H9 (cell line): ENCODE results near the gene SLC44A3. TPM values are rescaled to one million over a fixed set of nuclear protein-coding genes. Genes with fewer than 3 reads are reported as not detected.
A peak's percentile ranks its signal among the peaks of the same experiment; 100 is the strongest.

ENCODE experiments used
- DNase-seq: peaks from one replicate; pipeline ENCODE4 v3.0.0-alpha.2; 2017
- H2AFZ ChIP-seq: one replicate; pipeline ENCODE4 v1.6.1; 2013; ENCODE audit warnings: mild to moderate bottlenecking, low read length, control low read depth, moderate library complexity
- H2AK5ac ChIP-seq: 2 replicates; pipeline ENCODE4 v1.6.1; 2013; ENCODE audit warnings: low read length, control low read depth, mixed read lengths; ENCODE audit not compliant: insufficient read length
- H2BK120ac ChIP-seq: one replicate; pipeline ENCODE4 v1.6.1; 2013; ENCODE audit warnings: low read depth, mild to moderate bottlenecking, low read length, control low read depth, inconsistent platforms; ENCODE audit not compliant: poor library complexity, severe bottlenecking
- H2BK12ac ChIP-seq: 2 replicates; pipeline ENCODE4 v1.6.1; 2013; ENCODE audit warnings: low read length, control low read depth, mixed read lengths, low read depth; ENCODE audit not compliant: insufficient read length
- H2BK15ac ChIP-seq: 2 replicates; pipeline ENCODE4 v1.6.1; 2013; ENCODE audit warnings: low read depth, low read length, control low read depth
- H2BK20ac ChIP-seq: one replicate; pipeline ENCODE4 v1.6.1; 2013; ENCODE audit warnings: low read depth, mild to moderate bottlenecking, low read length, control low read depth, inconsistent platforms; ENCODE audit not compliant: poor library complexity, severe bottlenecking
- H2BK5ac ChIP-seq: 2 replicates; pipeline ENCODE4 v1.6.1; 2013; ENCODE audit warnings: low read length, control low read depth, mixed read lengths; ENCODE audit not compliant: insufficient read length
- H3K14ac ChIP-seq: 2 replicates; pipeline ENCODE4 v1.6.1; 2013; ENCODE audit warnings: low read length, control low read depth; ENCODE audit not compliant: insufficient read depth
- H3K18ac ChIP-seq: 2 replicates; pipeline ENCODE4 v1.6.1; 2013; ENCODE audit warnings: low read depth, mild to moderate bottlenecking, mixed read lengths, low read length, control low read depth; ENCODE audit not compliant: insufficient read length
- H3K23ac ChIP-seq: 2 replicates; pipeline ENCODE4 v1.6.1; 2013; ENCODE audit warnings: low read length, control low read depth, mixed read lengths, low read depth; ENCODE audit not compliant: insufficient read length
- H3K23me2 ChIP-seq: 2 replicates; pipeline ENCODE4 v1.6.1; 2013; ENCODE audit warnings: low read depth, mild to moderate bottlenecking, mixed read lengths, low read length, control low read depth; ENCODE audit not compliant: insufficient read length, poor library complexity, severe bottlenecking
- H3K27ac ChIP-seq: 2 replicates; pipeline ENCODE4 v1.5.1; 2013; ENCODE audit warnings: low read length, control low read depth, mixed read lengths, low read depth; ENCODE audit not compliant: insufficient read length
- H3K27me3 ChIP-seq: 2 replicates; pipeline ENCODE4 v1.6.1; 2013; ENCODE audit warnings: low read length, control low read depth, inconsistent platforms; ENCODE audit not compliant: insufficient read depth
- H3K4ac ChIP-seq: 2 replicates; pipeline ENCODE4 v1.6.1; 2013; ENCODE audit warnings: low read depth, mild to moderate bottlenecking, control low read depth, inconsistent platforms, low read length, moderate library complexity
- H3K4me1 ChIP-seq: 2 replicates; pipeline ENCODE4 v1.6.1; 2013; ENCODE audit warnings: low read length, control low read depth, inconsistent platforms; ENCODE audit not compliant: insufficient read depth
- H3K4me2 ChIP-seq: 2 replicates; pipeline ENCODE4 v1.6.1; 2013; ENCODE audit warnings: low read length, control low read depth, mixed read lengths; ENCODE audit not compliant: insufficient read length, insufficient read depth
- H3K56ac ChIP-seq: 2 replicates; pipeline ENCODE4 v1.6.1; 2013; ENCODE audit warnings: low read depth, mild to moderate bottlenecking, mixed read lengths, low read length, control low read depth; ENCODE audit not compliant: insufficient read length
- H3K79me1 ChIP-seq: 2 replicates; pipeline ENCODE4 v1.6.1; 2013; ENCODE audit warnings: low read depth, mild to moderate bottlenecking, moderate library complexity, low read length, control low read depth, inconsistent platforms; ENCODE audit not compliant: insufficient read depth, poor library complexity, severe bottlenecking
- H3K79me2 ChIP-seq: 2 replicates; pipeline ENCODE4 v1.6.1; 2013; ENCODE audit warnings: low read length, control low read depth, inconsistent platforms; ENCODE audit not compliant: insufficient read depth
- H3K9ac ChIP-seq: 2 replicates; pipeline ENCODE4 v1.6.1; 2013; ENCODE audit warnings: low read length, control low read depth, mixed read lengths; ENCODE audit not compliant: insufficient read length; ENCODE audit errors: extremely low read depth
- H3K9me3 ChIP-seq: one replicate; pipeline ENCODE4 v1.6.1; 2013; ENCODE audit warnings: low read depth, low read length, inconsistent platforms; ENCODE audit not compliant: control insufficient read depth
- H3T11ph ChIP-seq: one replicate; pipeline ENCODE4 v1.6.1; 2013; ENCODE audit warnings: mild to moderate bottlenecking, low read length, control low read depth, inconsistent platforms
- H4K20me1 ChIP-seq: one replicate; pipeline ENCODE4 v1.6.1; 2013; ENCODE audit not compliant: control insufficient read depth, insufficient read length, insufficient read depth
- H4K5ac ChIP-seq: 2 replicates; pipeline ENCODE4 v1.6.1; 2013; ENCODE audit warnings: low read depth, mild to moderate bottlenecking, mixed read lengths, low read length, control low read depth; ENCODE audit not compliant: insufficient read length
- H4K8ac ChIP-seq: replicated peaks from 2 replicates; pipeline ENCODE4 v1.6.1; 2013; ENCODE audit warnings: low read length, control low read depth, mixed read lengths, low read depth; ENCODE audit not compliant: insufficient read length
- H4K91ac ChIP-seq: 2 replicates; pipeline ENCODE4 v1.6.1; 2013; ENCODE audit warnings: low read depth, mild to moderate bottlenecking, moderate library complexity, mixed read lengths, low read length, control low read depth; ENCODE audit not compliant: insufficient read length
- H3K27ac Mint-ChIP-seq, 3 experiments: 2 replicates in 2 of 3; 3 replicates in 1 of 3; pipeline ENCODE4 v1.8.0; 2020 to 2021; ENCODE audit warnings: mixed read lengths in 3 of 3, mild to moderate bottlenecking in 1 of 3, moderate library complexity in 1 of 3
- H3K27me3 Mint-ChIP-seq: 2 replicates; pipeline ENCODE4 v1.8.0; 2021; ENCODE audit warnings: low read depth, mild to moderate bottlenecking, moderate library complexity, mixed read lengths
- H3K36me3 Mint-ChIP-seq, 3 experiments: 2 replicates in 2 of 3; 3 replicates in 1 of 3; pipeline ENCODE4 v1.8.0; 2020 to 2021; ENCODE audit warnings: low read depth in 3 of 3, mixed read lengths in 3 of 3; ENCODE audit not compliant: insufficient read depth in 1 of 3
- H3K4me1 Mint-ChIP-seq, 2 experiments: 2 replicates each; pipeline ENCODE4 v1.8.0; 2020; ENCODE audit warnings: mixed read lengths in 2 of 2
- H3K4me3 Mint-ChIP-seq, 2 experiments: 2 replicates in 1 of 2; 3 replicates in 1 of 2; pipeline ENCODE4 v1.8.0; 2020 to 2021; ENCODE audit warnings: mild to moderate bottlenecking in 2 of 2, mixed read lengths in 2 of 2, moderate library complexity in 1 of 2
- H3K9me3 Mint-ChIP-seq, 2 experiments: 2 replicates in 1 of 2; 3 replicates in 1 of 2; pipeline ENCODE4 v1.8.0; 2020; ENCODE audit warnings: mild to moderate bottlenecking in 2 of 2, mixed read lengths in 2 of 2, moderate library complexity in 1 of 2
- WGBS: extraction: QIAGEN DNeasy Blood & Tissue Kit; methylation state at CpG from one replicate; pipeline ENCODE4 v1.1.7; 2013; ENCODE audit warnings: missing lambda C conversion rate, low lambda C conversion rate, mixed read lengths; ENCODE audit not compliant: insufficient read length; ENCODE audit errors: extremely low coverage; 5-methylcytosine and 5-hydroxymethylcytosine counted together
- total RNA-seq: library from RNA; stranded (reverse); gene quantifications from 2 replicates; pipeline ENCODE4 v1.2.1, GENCODE V29; 2021
- TF ChIP-seq, protein P1 (sequence below): fragments of 200-600 bp; sonication (generic); conservative IDR thresholded peaks from 3 replicates; pipeline ENCODE4 v1.8.0; 2021; ENCODE audit warnings: antibody characterized with exemption, mild to moderate bottlenecking

SLC44A3 gene
- total RNA-seq, 1 experiment from 2014 or later: 5.5 TPM

DNA sequence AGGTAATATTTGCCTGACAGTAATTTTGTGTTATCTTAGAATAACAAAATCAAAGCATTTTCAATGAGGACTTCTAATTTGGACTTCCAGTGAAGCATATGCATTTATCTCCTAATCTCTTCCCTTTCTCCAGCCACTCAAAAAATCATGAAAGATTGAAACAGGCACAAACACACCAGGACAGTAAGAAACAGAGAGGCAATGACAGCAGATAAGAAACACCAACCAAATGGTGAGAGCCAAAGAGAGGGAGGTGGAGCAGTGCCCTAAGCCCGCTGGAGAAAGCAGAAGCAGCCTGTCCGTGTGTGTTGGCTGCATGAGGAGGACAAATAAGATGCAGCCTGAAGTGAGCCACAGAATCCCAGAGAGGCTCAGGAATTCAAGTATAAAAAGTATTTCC, 39.0 kb downstream of the SLC44A3 start:
- H3K4me2 ChIP-seq: no peak overlapping the region
- no peak overlapping the region for H4K91ac ChIP-seq
- Mint-ChIP-seq H3K4me1 (peaks cover 25 to 28% of the 10 kb centered on the region in 2 experiments), H3K4me3 (no peak overlapping the region), H3K27ac (0 out of 7 replicates have a peak overlapping the region, but pooled peaks of 1 of the 3 experiments have one; percentile 8), H3K9me3 (no peaks in the 10 kb centered on the region), H3K27me3 (no peaks in the 10 kb centered on the region), H3K36me3 (no peaks in the 10 kb centered on the region; a peak in 1 of 7 replicates)
- TF ChIP-seq, protein P1, sequence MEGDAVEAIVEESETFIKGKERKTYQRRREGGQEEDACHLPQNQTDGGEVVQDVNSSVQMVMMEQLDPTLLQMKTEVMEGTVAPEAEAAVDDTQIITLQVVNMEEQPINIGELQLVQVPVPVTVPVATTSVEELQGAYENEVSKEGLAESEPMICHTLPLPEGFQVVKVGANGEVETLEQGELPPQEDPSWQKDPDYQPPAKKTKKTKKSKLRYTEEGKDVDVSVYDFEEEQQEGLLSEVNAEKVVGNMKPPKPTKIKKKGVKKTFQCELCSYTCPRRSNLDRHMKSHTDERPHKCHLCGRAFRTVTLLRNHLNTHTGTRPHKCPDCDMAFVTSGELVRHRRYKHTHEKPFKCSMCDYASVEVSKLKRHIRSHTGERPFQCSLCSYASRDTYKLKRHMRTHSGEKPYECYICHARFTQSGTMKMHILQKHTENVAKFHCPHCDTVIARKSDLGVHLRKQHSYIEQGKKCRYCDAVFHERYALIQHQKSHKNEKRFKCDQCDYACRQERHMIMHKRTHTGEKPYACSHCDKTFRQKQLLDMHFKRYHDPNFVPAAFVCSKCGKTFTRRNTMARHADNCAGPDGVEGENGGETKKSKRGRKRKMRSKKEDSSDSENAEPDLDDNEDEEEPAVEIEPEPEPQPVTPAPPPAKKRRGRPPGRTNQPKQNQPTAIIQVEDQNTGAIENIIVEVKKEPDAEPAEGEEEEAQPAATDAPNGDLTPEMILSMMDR: no peak
- H3K79me1 ChIP-seq: no peaks in the 10 kb centered on the region
- no peak overlapping the region for H2BK120ac ChIP-seq
- H3K9me3 ChIP-seq: no peaks in the 10 kb centered on the region
- no peak overlapping the region for H3K18ac ChIP-seq
- no peak overlapping the region for H3K56ac ChIP-seq
- H2AFZ ChIP-seq: no peak overlapping the region
- DNase-seq: no peak
- H4K5ac ChIP-seq: no peak overlapping the region
- no peak overlapping the region for H2BK20ac ChIP-seq
- no peak overlapping the region for H2BK15ac ChIP-seq
- H3K23ac ChIP-seq: no peak overlapping the region
- H2AK5ac ChIP-seq: no peak overlapping the region
- no peak overlapping the region for H3K27ac ChIP-seq
- no peak overlapping the region for H3K9ac ChIP-seq
- no peak overlapping the region for H4K8ac ChIP-seq
- no peak overlapping the region for H2BK5ac ChIP-seq
- no peak overlapping the region for H3T11ph ChIP-seq
- WGBS: no CpG with 5 or more reads among the region's 2 CpGs
- H4K20me1 ChIP-seq: no peaks in the 10 kb centered on the region
- no peaks in the 10 kb centered on the region for H3K27me3 ChIP-seq
- no peaks in the 10 kb centered on the region for H3K79me2 ChIP-seq
- H3K4me1 ChIP-seq: peaks cover 10% of the 10 kb centered on the region; the same call in 1 of the 2 replicates
- H3K4ac ChIP-seq: no peak overlapping the region
- no peak overlapping the region for H2BK12ac ChIP-seq
- H3K23me2 ChIP-seq: peaks cover 3% of the 10 kb centered on the region
- H3K14ac ChIP-seq: no peak overlapping the region
